A549 (cell line): ENCODE data around the gene PYGB. TPM values are rescaled to one million over a fixed set of nuclear protein-coding genes. Genes with fewer than 3 reads are reported as not detected.

Experiments
- ATAC-seq, 2 experiments: fragments of 200-7000 bp in 1 of 2; fragments of >200 bp in 1 of 2; cut with Nextera tagmentation in 1 of 2; cut with Tn5 transposase in 1 of 2; 3 replicates each; pipeline versions ENCODE4 v1.8.0 to v1.9.1; 2018 to 2020; ENCODE audit warnings: mild to moderate bottlenecking in 1 of 2, moderate library complexity in 1 of 2
- CTCF ChIA-PET: fragments of 300-600 bp; sonication (Branson Sonifier 250); formaldehyde crosslinking; extraction: SDS; loops from one replicate; lab custom pipeline; 2021; ENCODE audit warnings: antibody characterized with exemption, inconsistent platforms; lab: Yijun Ruan, JAX
- POLR2A ChIA-PET: fragments of 350-600 bp; formaldehyde crosslinking; extraction: SDS; loops from one replicate; lab custom pipeline; 2021; ENCODE audit warnings: antibody characterized with exemption, inconsistent platforms; lab: Yijun Ruan, JAX
- DNase-seq, 2 experiments: peaks; one replicate each; pipeline versions ENCODE4 v3.0.0 to v3.0.0-alpha.2; 2011 to 2016; ENCODE audit warnings: low read depth in 1 of 2, low spot score in 1 of 2
- FAIRE-seq: peaks from 2 replicates; lab custom pipeline; 2011; peaks lifted over from hg19 to GRCh38; lab: Jason Lieb, UNC
- H3K27ac ChIP-seq, 2 experiments: fragments of >200 bp; sonication (Bioruptor Twin); formaldehyde crosslinking; 3 replicates each; pipeline ENCODE4 v1.5.1; 2016 to 2017
- H3K4me1 ChIP-seq: fragments of >200 bp; sonication (Bioruptor Twin); formaldehyde crosslinking; 3 replicates; pipeline ENCODE4 v1.6.1; 2016
- H3K4me2 ChIP-seq: fragments of >200 bp; sonication (Bioruptor Twin); formaldehyde crosslinking; 3 replicates; pipeline ENCODE4 v1.6.1; 2016
- H3K4me3 ChIP-seq: fragments of >200 bp; sonication (Bioruptor Twin); formaldehyde crosslinking; 3 replicates; pipeline ENCODE4 v1.5.1; 2016
- H3K9me3 ChIP-seq: fragments of >200 bp; sonication (Bioruptor Twin); formaldehyde crosslinking; 3 replicates; pipeline ENCODE4 v1.6.1; 2016
- CBX2 ChIP-seq: fragments of 200-600 bp; sonication (generic); IDR thresholded peaks from 2 replicates; pipeline ENCODE4 v1.6.1; 2016; ENCODE audit warnings: low read depth, mild to moderate bottlenecking, borderline replicate concordance
- CBX8 ChIP-seq: fragments of 200-600 bp; sonication (generic); IDR thresholded peaks from 2 replicates; pipeline ENCODE4 v1.6.1; 2016
- CEBPB ChIP-seq, 2 experiments: fragments of >200 bp in 1 of 2; sonication (Bioruptor Twin) in 1 of 2; formaldehyde crosslinking in 1 of 2; IDR thresholded peaks; 2 replicates each; pipeline ENCODE4 v1.6.1; 2012 to 2016
- CHD2 ChIP-seq: fragments of 150-350 bp; IDR thresholded peaks from 2 replicates; pipeline ENCODE4 v1.6.1; 2014; ENCODE audit warnings: low read length; ENCODE audit not compliant: partially characterized antibody
- EHF ChIP-seq: fragments of 250-450 bp; sonication (Bioruptor Pico); IDR thresholded peaks from 2 replicates; pipeline ENCODE4 v1.5.0; 2020; ENCODE audit warnings: mild to moderate bottlenecking
- EP300 ChIP-seq, 2 experiments: fragments of >200 bp; sonication (Bioruptor Twin); formaldehyde crosslinking; IDR thresholded peaks; 2 replicates in 1 of 2; 3 replicates in 1 of 2; pipeline ENCODE4 v1.6.1; 2016 to 2017
- ESRRA ChIP-seq: fragments of 150-350 bp; IDR thresholded peaks from 2 replicates; pipeline ENCODE4 v1.6.1; 2014; ENCODE audit warnings: mild to moderate bottlenecking, low read length, borderline replicate concordance
- HEYL ChIP-seq: fragments of 250-450 bp; sonication (Bioruptor Pico); IDR thresholded peaks from 2 replicates; pipeline ENCODE4 v1.8.0; 2021; ENCODE audit warnings: mild to moderate bottlenecking, moderate library complexity
- HOXA7 ChIP-seq: fragments of 250-450 bp; sonication (Bioruptor Pico); IDR thresholded peaks from 2 replicates; pipeline ENCODE4 v1.5.0; 2020; ENCODE audit warnings: mild to moderate bottlenecking, moderate library complexity
- HOXB13 ChIP-seq: fragments of 250-450 bp; sonication (Bioruptor Pico); IDR thresholded peaks from 2 replicates; pipeline ENCODE4 v1.5.0; 2020; ENCODE audit warnings: low read depth, mild to moderate bottlenecking, moderate library complexity
- HOXB5 ChIP-seq: fragments of 250-450 bp; sonication (Bioruptor Pico); IDR thresholded peaks from 2 replicates; pipeline ENCODE4 v1.5.0; 2020; ENCODE audit warnings: mild to moderate bottlenecking, moderate library complexity
- MAZ ChIP-seq: fragments of 150-350 bp; IDR thresholded peaks from 2 replicates; pipeline ENCODE4 v1.6.1; 2014; ENCODE audit warnings: antibody characterized with exemption, low read depth, low read length, borderline replicate concordance
- NPAS2 ChIP-seq: fragments of 250-450 bp; sonication (Bioruptor Pico); IDR thresholded peaks from 2 replicates; pipeline ENCODE4 v1.8.0; 2022; ENCODE audit warnings: mild to moderate bottlenecking, moderate library complexity, borderline replicate concordance
- NR3C1 ChIP-seq: fragments of >200 bp; sonication (Bioruptor Twin); formaldehyde crosslinking; IDR thresholded peaks from 3 replicates; pipeline ENCODE4 v1.6.1; 2017
- RAD21 ChIP-seq, 2 experiments: fragments of >200 bp in 1 of 2; sonication (Bioruptor Twin) in 1 of 2; formaldehyde crosslinking in 1 of 2; IDR thresholded peaks in 1 of 2; conservative IDR thresholded peaks in 1 of 2; 2 replicates in 1 of 2; 3 replicates in 1 of 2; pipeline ENCODE4 v1.6.1; 2012 to 2018; ENCODE audit warnings: inconsistent platforms in 1 of 2
- RCOR1 ChIP-seq: fragments of 150-350 bp; IDR thresholded peaks from 2 replicates; pipeline ENCODE4 v1.6.1; 2014; ENCODE audit warnings: antibody characterized with exemption, low read length, low read depth
- SMC3 ChIP-seq: fragments of >200 bp; sonication (Bioruptor Twin); formaldehyde crosslinking; IDR thresholded peaks from 3 replicates; pipeline ENCODE4 v1.6.1; 2018; ENCODE audit warnings: inconsistent platforms
- SREBF2 ChIP-seq: fragments of 450-650 bp; IDR thresholded peaks from 2 replicates; pipeline ENCODE4 v1.6.1; 2014; ENCODE audit warnings: mild to moderate bottlenecking, moderate library complexity
- TFCP2L1 ChIP-seq: fragments of 250-450 bp; sonication (Bioruptor Pico); IDR thresholded peaks from 2 replicates; pipeline ENCODE4 v1.5.0; 2021; ENCODE audit warnings: mild to moderate bottlenecking
- TP53 ChIP-seq: fragments of 250-450 bp; sonication (Bioruptor Pico); IDR thresholded peaks from 2 replicates; pipeline ENCODE4 v1.5.0; 2021; ENCODE audit warnings: mild to moderate bottlenecking, moderate library complexity
- ZNF302 ChIP-seq: fragments of 250-450 bp; sonication (Bioruptor Pico); IDR thresholded peaks from 2 replicates; pipeline ENCODE4 v1.9.0; 2021; ENCODE audit warnings: inconsistent platforms, mild to moderate bottlenecking, moderate library complexity
- ZSCAN20 ChIP-seq: fragments of 250-450 bp; sonication (Bioruptor Pico); IDR thresholded peaks from 2 replicates; pipeline ENCODE4 v1.8.0; 2022; ENCODE audit warnings: mild to moderate bottlenecking, moderate library complexity
- WGBS: methylation state at CpG from one replicate; pipeline ENCODE4 v1.1.6; 2017; ENCODE audit errors: missing lambda C conversion rate; 5-methylcytosine and 5-hydroxymethylcytosine counted together
- polyA plus RNA-seq, 4 experiments: library from polyadenylated mRNA; depleted of rRNA in 3 of 4; stranded (reverse); fragments of >200 nt; fragmentation: RNase III in 1 of 4; extraction: RNeasy Plus Mini Kit Qiagen cat#74134 plus additional on column Dnase treatment in 1 of 4; gene quantifications; 2 replicates in 3 of 4; 3 replicates in 1 of 4; pipeline ENCODE4 v1.2.3, GENCODE V29; 2011 to 2017

Gene PYGB
- polyA plus RNA-seq, 2 of the 4 experiments (the other 2 are of a cell fraction): 93.2 to 100 TPM

DNA sequence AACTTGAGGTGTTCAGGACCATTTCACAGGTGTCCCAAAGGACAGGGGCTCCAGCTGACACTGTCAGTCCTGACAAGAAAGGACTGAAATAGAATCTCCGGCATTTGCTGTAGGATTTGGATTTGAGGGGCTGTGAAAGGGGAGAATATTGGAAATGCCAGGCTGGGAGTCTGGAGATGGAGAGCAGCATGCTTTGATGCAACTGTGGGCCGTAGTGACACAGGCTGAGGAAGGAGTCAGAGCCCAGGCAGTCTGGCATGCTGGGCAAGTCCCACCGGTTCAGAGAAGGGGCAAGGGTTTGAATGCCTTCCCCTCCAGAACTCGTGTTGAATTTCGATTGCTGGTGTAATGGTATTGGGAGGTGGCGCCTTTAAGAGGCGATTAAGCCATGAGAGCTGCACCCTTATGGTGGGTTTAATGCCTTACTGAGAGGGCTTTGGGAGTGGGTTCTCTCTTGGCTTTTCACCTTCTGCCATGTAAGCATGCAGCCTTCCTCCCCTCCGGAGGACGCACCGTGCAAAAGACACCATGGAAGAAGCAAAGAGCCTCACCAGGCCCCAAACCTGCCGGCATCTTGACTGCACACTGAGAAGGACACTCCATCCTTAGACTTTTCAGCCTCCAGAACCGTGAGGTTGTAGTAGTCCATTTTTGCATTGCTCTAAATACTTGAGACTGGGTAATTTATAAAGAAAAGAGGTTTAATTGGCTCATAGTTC, 9.4 kb upstream of the PYGB start:
- ChIA-PET CTCF (interaction anchor here (1.0 to 4.1 kb wide), 4 partner anchors 8 to 243 kb away, joined by 3 to 44 read pairs (median 6); partner anchors contain the start of gene PYGB), POLR2A (interaction anchor here (4.7 kb wide), 1 partner anchor 9 kb away, joined by 33 read pairs; the partner anchor contains the start of gene PYGB)
- ATAC-seq (no peak), DNase-seq (no peak), FAIRE-seq (no peak)
- WGBS: 81% methylated on average over 12 of the region's 12 CpGs
- Histone ChIP-seq H3K4me3 (no peak overlapping the region), H3K4me1 (peaks cover 74% of the 10 kb centered on the region), H3K9me3 (peaks cover 8% of the 10 kb centered on the region; the same call in 2 of the 3 replicates), H3K4me2 (peak overlapping the region; percentile 72), H3K27ac (peak overlapping the region; percentile 95 to 97)
- TF ChIP-seq ZNF302 (CRISPR knock-in tag) (peak; percentile 6; the same call in 1 of the 2 replicates), ZSCAN20 (CRISPR knock-in tag) (no peak), HEYL (0 out of 2 replicates have a peak, but pooled peaks have one; percentile 71), EHF (no peak), HOXB5 (CRISPR knock-in tag) (no peak), SMC3 (no peak)

DNA sequence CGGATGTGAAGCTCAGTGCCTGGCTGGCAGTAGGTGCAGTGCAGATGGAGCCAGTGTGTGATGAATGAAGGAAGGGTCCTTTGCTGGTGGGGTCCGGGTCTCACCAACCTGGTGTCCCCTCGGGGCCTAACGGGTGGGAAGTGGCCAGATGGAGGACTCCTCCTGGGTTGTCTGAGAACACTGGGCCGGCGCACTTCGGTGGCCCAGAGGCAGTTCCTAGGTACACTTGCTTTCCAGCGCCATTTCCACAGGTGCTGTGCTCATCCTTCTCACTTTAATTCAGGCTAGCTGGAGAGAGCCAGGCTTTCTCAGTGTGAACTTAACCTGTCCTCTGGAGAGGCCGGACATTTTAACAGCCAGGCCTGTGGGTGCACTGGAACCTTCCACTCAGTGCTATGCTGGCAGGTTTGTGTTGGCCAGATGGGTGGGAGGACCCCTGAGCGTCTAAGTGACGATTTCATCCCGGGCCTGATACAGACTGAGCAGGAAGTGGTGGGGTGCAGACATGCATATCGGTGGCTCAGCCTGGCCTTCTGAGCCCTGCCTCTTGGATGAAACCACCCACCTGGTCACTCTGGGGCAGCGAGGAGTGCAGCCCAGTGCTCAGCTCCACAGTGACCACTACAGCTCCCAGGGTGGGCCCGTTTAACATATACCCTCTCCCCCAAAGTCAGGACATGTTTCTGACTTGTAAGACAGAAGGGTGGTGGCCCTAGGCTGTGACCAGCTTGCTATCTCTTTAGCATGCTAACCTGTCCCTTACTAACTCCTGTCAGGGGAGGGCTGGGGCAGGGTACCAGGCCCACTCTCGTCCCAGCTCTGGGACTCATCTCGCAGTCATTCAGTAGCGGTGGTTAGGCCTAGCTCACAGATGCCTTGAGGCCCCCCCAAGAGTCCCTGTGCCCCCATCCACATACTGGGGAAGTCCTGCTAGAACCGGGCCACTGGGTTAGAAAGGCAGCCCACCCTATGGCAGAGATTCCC, 8.2 kb upstream of the PYGB start:
- H3K27ac ChIP-seq: peak overlapping the region; percentile 95 to 97
- H3K4me3 ChIP-seq: no peak overlapping the region
- peaks cover 62% of the 10 kb centered on the region for H3K4me1 ChIP-seq
- no peak for ATAC-seq
- POLR2A ChIA-PET: interaction anchor here (0.6 to 4.7 kb wide), 2 partner anchors 8 to 17 kb away, joined by 3 to 33 read pairs; partner anchors contain the start of gene PYGB
- 91% methylated on average over 19 of the region's 19 CpGs for WGBS
- TF ChIP-seq TP53: no peak
- no peak for TF ChIP-seq HOXA7
- no peak for TF ChIP-seq SMC3
- TF ChIP-seq RAD21 (conservative IDR thresholded peaks at IDR 0.05 in 1 of 2, IDR thresholded peaks at IDR 0.05 in 1 of 2): no peak
- no peak for TF ChIP-seq NR3C1
- no peak for TF ChIP-seq SREBF2
- no peak for TF ChIP-seq EP300 (IDR thresholded peaks at IDR 0.05)
- no peak for TF ChIP-seq HOXB13 (CRISPR knock-in tag)
- TF ChIP-seq MAZ: no peak
- no peak for TF ChIP-seq RCOR1
- no peak for TF ChIP-seq HOXB5 (CRISPR knock-in tag)
- no peak for TF ChIP-seq CEBPB (IDR thresholded peaks at IDR 0.05)
- no peak for TF ChIP-seq TFCP2L1
- TF ChIP-seq CBX2: no peak
- TF ChIP-seq CHD2: no peak
- TF ChIP-seq ZNF302 (CRISPR knock-in tag): no peak
- TF ChIP-seq ESRRA: no peak
- no peak for TF ChIP-seq CBX8
- TF ChIP-seq EHF: no peak
- no peak for TF ChIP-seq NPAS2 (CRISPR knock-in tag)
- TF ChIP-seq, all 56 proteins: peak for 0
- CTCF ChIA-PET: interaction anchor here (0.6 to 2.0 kb wide), 4 partner anchors 16 to 219 kb away, joined by 3 to 9 read pairs (median 4); partner anchors contain the start of gene ENTPD6
- peaks cover 16% of the 10 kb centered on the region; the same call in 2 of the 3 replicates for H3K9me3 ChIP-seq
- no peak overlapping the region for H3K4me2 ChIP-seq
- FAIRE-seq (no peak), DNase-seq (no peak)
